CD8-positive, alpha-beta memory T cell (primary cell): ENCODE data around the gene NCAM1. TPM values are rescaled to one million over a fixed set of nuclear protein-coding genes. Genes with fewer than 3 reads are reported as not detected.

Experiments used
- CTCF ChIA-PET: fragments of 350-600 bp; sonication (Branson Sonifier 250); formaldehyde crosslinking; loops from one replicate; lab custom pipeline; 2021; ENCODE audit warnings: antibody characterized with exemption; lab: Charles Lee
- POLR2A ChIA-PET: fragments of 350-600 bp; sonication (Branson Sonifier 250); formaldehyde crosslinking; loops from one replicate; lab custom pipeline; 2021; ENCODE audit warnings: antibody characterized with exemption; lab: Charles Lee
- DNase-seq, 5 donors: peaks; one replicate each; pipeline versions ENCODE4 v3.0.0 to v3.0.0-alpha.2; 2020 to 2022; ENCODE audit warnings: mixed read lengths in 1 of 5
- H3K27ac ChIP-seq: one replicate; pipeline ENCODE4 v1.7.0; 2013; ENCODE audit warnings: low read depth, mild to moderate bottlenecking, low read length, moderate library complexity
- H3K27me3 ChIP-seq: 2 replicates; pipeline ENCODE4 v1.7.0; 2013; ENCODE audit warnings: low read length, mild to moderate bottlenecking; ENCODE audit not compliant: insufficient read depth, poor library complexity, severe bottlenecking
- H3K36me3 ChIP-seq: 2 replicates; pipeline ENCODE4 v1.7.0; 2013; ENCODE audit warnings: mild to moderate bottlenecking, low read length, moderate library complexity; ENCODE audit not compliant: insufficient read depth
- H3K4me1 ChIP-seq: 2 replicates; pipeline ENCODE4 v1.7.0; 2013; ENCODE audit warnings: mild to moderate bottlenecking, low read length, moderate library complexity; ENCODE audit not compliant: insufficient read depth
- H3K4me3 ChIP-seq: 2 replicates; pipeline ENCODE4 v1.7.0; 2013; ENCODE audit warnings: mild to moderate bottlenecking, low read length
- H3K9me3 ChIP-seq: 2 replicates; pipeline ENCODE4 v1.7.0; 2013; ENCODE audit warnings: mild to moderate bottlenecking, low read length
- H3K27ac Mint-ChIP-seq, 8 donors: one replicate each; pipeline ENCODE4 v1.8.0; 2020 to 2021; ENCODE audit warnings: mixed read lengths in 8 of 8, mild to moderate bottlenecking in 6 of 8, inconsistent platforms in 3 of 8, moderate library complexity in 3 of 8
- H3K27me3 Mint-ChIP-seq, 2 donors: one replicate each; pipeline ENCODE4 v1.8.0; 2020 to 2021; ENCODE audit warnings: mixed read lengths in 2 of 2, mild to moderate bottlenecking in 1 of 2, moderate library complexity in 1 of 2
- H3K36me3 Mint-ChIP-seq, 3 donors: one replicate each; pipeline ENCODE4 v1.8.0; 2020 to 2021; ENCODE audit warnings: mixed read lengths in 3 of 3, inconsistent platforms in 1 of 3, mild to moderate bottlenecking in 1 of 3
- H3K4me1 Mint-ChIP-seq, 3 donors: one replicate each; pipeline ENCODE4 v1.8.0; 2020 to 2021; ENCODE audit warnings: mixed read lengths in 3 of 3, inconsistent platforms in 1 of 3, mild to moderate bottlenecking in 1 of 3
- H3K4me3 Mint-ChIP-seq, 7 donors: one replicate each; pipeline ENCODE4 v1.8.0; 2020 to 2021; ENCODE audit warnings: mixed read lengths in 7 of 7, mild to moderate bottlenecking in 6 of 7, moderate library complexity in 4 of 7, inconsistent platforms in 2 of 7
- H3K9me3 Mint-ChIP-seq, 5 donors: one replicate each; pipeline ENCODE4 v1.8.0; 2020 to 2022; ENCODE audit warnings: mixed read lengths in 5 of 5, mild to moderate bottlenecking in 3 of 5, moderate library complexity in 2 of 5, inconsistent platforms in 1 of 5
- polyA plus RNA-seq: library from polyadenylated mRNA; unstranded; fragments of 300-500 nt; fragmentation: Illumina TruSeq; gene quantifications from one replicate; pipeline ENCODE4 v1.2.3, GENCODE V29; 2021
- total RNA-seq, 2 experiments: library from RNA; stranded (reverse); gene quantifications; one replicate each; pipeline ENCODE4 v1.2.3, GENCODE V29; 2021

The NCAM1 gene
- total and polyA plus RNA-seq, 3 experiments from 2014 or later: 0.16 to 1.7 TPM; not detected in 1

DNA sequence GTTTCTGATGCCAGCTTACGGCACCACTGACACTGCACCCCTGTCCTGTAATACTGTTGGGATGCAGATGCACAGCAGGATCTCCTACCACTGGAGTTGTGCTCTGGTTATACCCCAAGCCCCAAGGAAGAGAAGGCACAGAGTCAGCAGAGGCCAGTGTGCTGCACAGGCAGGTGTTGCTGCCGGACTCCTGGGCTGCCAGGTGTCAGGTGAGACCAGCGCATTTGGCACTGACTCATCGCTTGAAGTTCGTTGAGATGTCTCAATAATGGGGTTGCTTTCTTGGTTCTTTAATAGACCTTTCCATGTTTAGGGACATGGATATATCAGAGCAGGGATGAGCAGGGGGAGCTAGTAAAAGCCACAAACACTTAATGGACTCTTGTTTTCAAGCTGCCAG, 277.5 kb downstream of the NCAM1 start:
- Mint-ChIP-seq H3K27me3 (peaks cover 5 to 39% of the 10 kb centered on the region in 2 donors), H3K9me3 (no peaks in the 10 kb centered on the region), H3K36me3 (no peaks in the 10 kb centered on the region), H3K4me3 (no peak overlapping the region), H3K27ac (no peak overlapping the region), H3K4me1 (peaks cover 7 to 13% (median 13%) of the 10 kb centered on the region in 3 donors)
- POLR2A ChIA-PET: no interaction called here
- Histone ChIP-seq H3K4me3 (no peak overlapping the region), H3K27me3 (peaks cover 8% of the 10 kb centered on the region), H3K4me1 (no peaks in the 10 kb centered on the region), H3K36me3 (no peaks in the 10 kb centered on the region), H3K9me3 (no peaks in the 10 kb centered on the region), H3K27ac (no peak overlapping the region)
- CTCF ChIA-PET: no interaction called here
- DNase-seq: no peak

DNA sequence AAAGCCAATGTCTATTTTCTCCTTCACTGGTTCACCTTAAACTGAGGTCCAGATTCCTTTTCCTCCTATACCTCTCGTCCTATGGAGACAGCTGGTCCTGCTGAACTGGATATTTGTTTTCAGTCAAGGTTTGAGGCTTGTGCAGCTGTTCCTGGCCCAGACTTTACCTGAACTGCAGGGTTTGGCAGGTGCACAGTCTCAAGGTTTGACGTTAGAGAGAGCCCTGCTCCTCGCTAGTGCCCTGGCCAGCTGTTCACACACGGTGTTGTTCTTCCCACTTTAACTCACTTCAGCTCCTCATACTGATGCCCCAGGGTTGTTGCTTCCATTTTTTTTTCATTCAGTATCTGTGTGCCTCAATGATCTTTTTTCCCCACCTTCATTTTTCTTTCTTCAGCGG, 279.2 kb downstream of the NCAM1 start:
- POLR2A ChIA-PET: no interaction called here
- H3K27ac Mint-ChIP-seq: no peak overlapping the region
- no peak overlapping the region for H3K27ac ChIP-seq
- no peaks in the 10 kb centered on the region for H3K9me3 ChIP-seq
- no peaks in the 10 kb centered on the region for H3K4me1 ChIP-seq
- peaks cover 8% of the 10 kb centered on the region for H3K27me3 ChIP-seq
- no peaks in the 10 kb centered on the region for H3K9me3 Mint-ChIP-seq
- peaks cover 7 to 15% (median 13%) of the 10 kb centered on the region in 3 donors for H3K4me1 Mint-ChIP-seq
- H3K36me3 Mint-ChIP-seq: no peaks in the 10 kb centered on the region
- H3K4me3 Mint-ChIP-seq: no peak overlapping the region
- DNase-seq: no peak
- peaks cover 11 to 40% of the 10 kb centered on the region in 2 donors for H3K27me3 Mint-ChIP-seq
- H3K4me3 ChIP-seq: no peak overlapping the region
- CTCF ChIA-PET: no interaction called here
- no peaks in the 10 kb centered on the region for H3K36me3 ChIP-seq

DNA sequence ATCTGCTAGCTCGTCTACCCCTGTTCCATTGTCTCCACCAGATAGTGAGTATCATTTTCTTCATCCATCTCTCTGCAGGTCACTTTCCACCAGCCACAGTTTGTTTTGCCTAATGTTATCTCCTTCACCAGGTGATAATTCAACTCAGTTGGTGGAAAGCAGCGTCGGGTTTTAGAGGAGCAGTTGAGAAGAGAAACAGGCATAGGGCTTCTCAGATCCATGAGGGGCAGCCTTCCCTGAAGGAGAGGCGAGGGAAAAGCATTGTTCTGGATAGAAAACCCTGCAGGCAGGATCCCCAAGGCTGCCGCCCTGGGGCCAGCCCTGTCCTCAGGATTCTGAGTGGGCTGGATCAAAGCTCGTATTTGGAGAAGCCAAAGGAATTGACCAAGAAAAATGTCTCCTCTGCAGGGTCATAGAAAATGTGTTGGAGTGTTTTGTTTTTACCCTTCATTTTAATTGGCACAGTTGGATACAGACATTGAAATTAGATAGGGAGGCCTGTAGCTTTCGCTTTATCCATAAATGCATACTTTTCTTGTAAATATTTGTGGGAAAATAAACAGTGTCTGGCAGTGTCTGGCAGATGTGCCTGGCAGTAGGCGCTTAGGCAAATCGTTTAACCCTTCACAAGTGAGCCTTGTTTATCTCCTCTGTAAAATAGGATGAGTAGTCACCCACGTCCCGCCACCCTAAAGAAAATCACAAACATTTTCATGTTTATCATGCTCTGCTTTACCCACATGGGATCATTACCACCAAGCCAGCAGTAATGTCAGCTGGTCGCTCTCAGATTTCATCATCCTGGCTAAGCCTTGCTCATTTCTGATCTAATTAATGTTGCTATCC, 279.8 kb downstream of the NCAM1 start:
- no peak overlapping the region for H3K27ac ChIP-seq
- peaks cover 7 to 15% (median 13%) of the 10 kb centered on the region in 3 donors for H3K4me1 Mint-ChIP-seq

GRCh38 chr11:113241636-113242054, 280.4 kb downstream of the NCAM1 start:
- H3K4me3 Mint-ChIP-seq: no peak overlapping the region
- H3K9me3 ChIP-seq: no peaks in the 10 kb centered on the region
- H3K36me3 Mint-ChIP-seq: no peaks in the 10 kb centered on the region
- peaks cover 3% of the 10 kb centered on the region for H3K27me3 ChIP-seq
- POLR2A ChIA-PET: no interaction called here
- no peak overlapping the region for H3K27ac Mint-ChIP-seq
- no peaks in the 10 kb centered on the region for H3K9me3 Mint-ChIP-seq
- no peak overlapping the region for H3K4me3 ChIP-seq
- H3K36me3 ChIP-seq: no peaks in the 10 kb centered on the region
- no peaks in the 10 kb centered on the region for H3K4me1 ChIP-seq
- H3K4me1 Mint-ChIP-seq: peaks cover 7 to 15% (median 13%) of the 10 kb centered on the region in 3 donors
- H3K27ac ChIP-seq: no peak overlapping the region
- no peak for DNase-seq
- CTCF ChIA-PET: no interaction called here
- H3K27me3 Mint-ChIP-seq: peaks cover 6 to 46% of the 10 kb centered on the region in 2 donors

More for the DNA sequence above, 279.8 kb downstream of the NCAM1 start:
- Histone ChIP-seq H3K36me3 (no peaks in the 10 kb centered on the region), H3K4me1 (no peaks in the 10 kb centered on the region), H3K27me3 (peaks cover 7% of the 10 kb centered on the region), H3K9me3 (no peaks in the 10 kb centered on the region), H3K4me3 (no peak overlapping the region)
- Mint-ChIP-seq H3K27me3 (peaks cover 11 to 45% of the 10 kb centered on the region in 2 donors), H3K4me3 (no peak overlapping the region), H3K36me3 (no peaks in the 10 kb centered on the region), H3K9me3 (no peaks in the 10 kb centered on the region), H3K27ac (no peak overlapping the region)
- CTCF ChIA-PET: no interaction called here
- POLR2A ChIA-PET: no interaction called here
- no peak for DNase-seq

GRCh38 chr11:113242060-113242459, 280.8 kb downstream of the NCAM1 start:
- peaks cover 7 to 15% (median 13%) of the 10 kb centered on the region in 3 donors for H3K4me1 Mint-ChIP-seq
- no peak overlapping the region for H3K27ac ChIP-seq
- H3K36me3 Mint-ChIP-seq: peaks cover 0 to 4% (median 0%) of the 10 kb centered on the region in 3 donors
- no peaks in the 10 kb centered on the region for H3K4me1 ChIP-seq
- no peaks in the 10 kb centered on the region for H3K9me3 Mint-ChIP-seq
- no peak overlapping the region for H3K27ac Mint-ChIP-seq
- H3K27me3 ChIP-seq: peaks cover 4% of the 10 kb centered on the region
- H3K36me3 ChIP-seq: no peaks in the 10 kb centered on the region
- H3K4me3 ChIP-seq: no peak overlapping the region
- CTCF ChIA-PET: no interaction called here
- H3K27me3 Mint-ChIP-seq: peaks cover 6 to 46% of the 10 kb centered on the region in 2 donors
- H3K4me3 Mint-ChIP-seq: no peak overlapping the region
- POLR2A ChIA-PET: no interaction called here
- H3K9me3 ChIP-seq: no peaks in the 10 kb centered on the region
- DNase-seq: no peak

DNA sequence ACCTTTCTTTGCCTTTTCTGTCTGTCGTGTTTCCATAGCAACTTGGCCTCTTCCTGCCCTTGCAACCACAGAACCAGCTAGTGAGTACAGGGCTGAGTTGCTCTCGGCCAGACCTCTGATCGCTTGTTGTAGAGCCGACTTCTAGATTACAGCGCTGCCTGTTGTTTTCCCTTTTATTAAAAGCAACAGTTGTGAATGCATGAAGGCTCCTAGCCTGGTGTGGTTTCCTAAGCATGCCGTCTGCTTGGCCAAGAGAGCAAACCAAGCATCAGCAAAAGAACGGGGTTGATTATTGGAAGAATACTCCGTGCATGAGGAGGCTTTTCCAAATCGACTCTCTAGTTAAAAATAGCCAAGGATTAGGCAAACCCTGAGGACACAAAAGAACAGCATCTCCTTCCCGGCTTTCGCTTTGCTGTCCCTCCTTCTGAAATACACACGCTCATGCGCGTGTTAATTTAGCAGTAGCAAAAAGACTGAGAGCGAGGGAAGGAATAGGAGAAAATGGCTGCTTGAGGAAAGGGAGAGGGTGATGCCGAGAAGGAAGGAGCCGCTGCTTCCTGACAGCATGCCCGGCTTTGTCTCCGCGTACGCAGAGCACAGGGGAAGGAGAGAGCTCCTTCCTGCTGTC, 281.7 kb downstream of the NCAM1 start:
- H3K27ac Mint-ChIP-seq: peak overlapping the region in 4 of 8 donors; percentile 1 to 64 (median 22)
- peaks cover 6 to 54% of the 10 kb centered on the region in 2 donors for H3K27me3 Mint-ChIP-seq
- no peak for DNase-seq
- H3K9me3 ChIP-seq: no peaks in the 10 kb centered on the region
- H3K27me3 ChIP-seq: peaks cover 9% of the 10 kb centered on the region
- no peaks in the 10 kb centered on the region for H3K4me1 ChIP-seq
- no peaks in the 10 kb centered on the region for H3K36me3 ChIP-seq
- peaks cover 0 to 5% (median 0%) of the 10 kb centered on the region in 3 donors for H3K36me3 Mint-ChIP-seq
- H3K4me3 Mint-ChIP-seq: peak overlapping the region; percentile 26 to 80 (median 57)
- no peak overlapping the region for H3K4me3 ChIP-seq
- no peaks in the 10 kb centered on the region for H3K9me3 Mint-ChIP-seq
- ChIA-PET CTCF (no interaction called here), POLR2A (no interaction called here)
- H3K4me1 Mint-ChIP-seq: peaks cover 7 to 15% (median 13%) of the 10 kb centered on the region in 3 donors
- no peak overlapping the region for H3K27ac ChIP-seq

- Histone ChIP-seq H3K4me3 (no peak overlapping the region), H3K4me1 (no peaks in the 10 kb centered on the region), H3K9me3 (no peaks in the 10 kb centered on the region), H3K36me3 (no peaks in the 10 kb centered on the region), H3K27me3 (peaks cover 9% of the 10 kb centered on the region), H3K27ac (no peak overlapping the region)
- POLR2A ChIA-PET: no interaction called here
- DNase-seq: no peak
- CTCF ChIA-PET: no interaction called here
- H3K4me3 Mint-ChIP-seq: peak overlapping the region in 1 of 7 donors; percentile 72
- H3K27ac Mint-ChIP-seq: no peak overlapping the region
- H3K36me3 Mint-ChIP-seq: peaks cover 0 to 5% (median 0%) of the 10 kb centered on the region in 3 donors
- H3K4me1 Mint-ChIP-seq: peaks cover 7 to 15% (median 13%) of the 10 kb centered on the region in 3 donors
- peaks cover 7 to 62% of the 10 kb centered on the region in 2 donors for H3K27me3 Mint-ChIP-seq
- H3K9me3 Mint-ChIP-seq: no peaks in the 10 kb centered on the region
Observed at GRCh38 chr11:113243696-113244095, 282.5 kb downstream of the NCAM1 start.

DNA sequence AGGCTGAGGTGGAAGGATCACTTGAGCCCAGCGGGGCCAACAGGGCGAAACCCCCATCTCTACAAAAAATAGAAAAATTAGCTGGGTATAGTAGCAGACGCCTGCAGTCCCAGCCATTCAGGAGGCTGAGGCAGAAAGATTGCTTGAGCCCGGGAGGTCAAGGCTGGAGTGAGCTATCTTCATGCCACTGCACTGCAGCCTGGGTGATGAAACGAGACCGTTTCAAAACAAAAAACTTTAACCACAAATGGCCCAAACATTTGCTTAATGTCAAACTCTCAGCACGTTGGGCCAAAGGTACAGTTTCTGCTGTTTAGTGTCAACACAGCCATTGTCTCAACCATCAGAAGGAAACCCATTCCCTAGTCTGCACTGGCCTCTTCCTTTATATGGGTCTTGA, 284.0 kb downstream of the NCAM1 start:
- peaks cover 9% of the 10 kb centered on the region for H3K27me3 ChIP-seq
- Mint-ChIP-seq H3K4me1 (peaks cover 7 to 15% (median 13%) of the 10 kb centered on the region in 3 donors), H3K36me3 (peaks cover 0 to 5% (median 0%) of the 10 kb centered on the region in 3 donors), H3K27ac (peak overlapping the region in 1 of 8 donors; percentile 83), H3K9me3 (no peaks in the 10 kb centered on the region), H3K27me3 (peaks cover 7 to 57% of the 10 kb centered on the region in 2 donors), H3K4me3 (no peak overlapping the region)
- no peak overlapping the region for H3K4me3 ChIP-seq
- CTCF ChIA-PET: no interaction called here
- H3K27ac ChIP-seq: no peak overlapping the region
- no peak for DNase-seq
- H3K4me1 ChIP-seq: no peaks in the 10 kb centered on the region
- no peaks in the 10 kb centered on the region for H3K36me3 ChIP-seq
- POLR2A ChIA-PET: no interaction called here
- H3K9me3 ChIP-seq: no peaks in the 10 kb centered on the region
